Endodermal cell (in vitro differentiated cells): ENCODE measurements around the gene SLC40A1. TPM values are rescaled to one million over a fixed set of nuclear protein-coding genes. Genes with fewer than 3 reads are reported as not detected.

Experiments
- DNase-seq: peaks from one replicate; pipeline ENCODE4 v3.0.0-alpha.2; 2017
- H3K27ac ChIP-seq: 2 replicates; pipeline ENCODE4 v1.5.1; 2013; ENCODE audit warnings: mild to moderate bottlenecking, low read depth, low read length, moderate library complexity
- H3K27me3 ChIP-seq: 2 replicates; pipeline ENCODE4 v1.6.1; 2013; ENCODE audit warnings: mild to moderate bottlenecking, low read length, moderate library complexity; ENCODE audit not compliant: insufficient read depth, control insufficient read depth, poor library complexity, severe bottlenecking
- H3K36me3 ChIP-seq: 2 replicates; pipeline ENCODE4 v1.7.0; 2013; ENCODE audit warnings: mild to moderate bottlenecking, low read length, moderate library complexity; ENCODE audit not compliant: control insufficient read depth, insufficient read depth
- H3K4me1 ChIP-seq: one replicate; pipeline ENCODE4 v1.7.0; 2013; ENCODE audit warnings: low read length; ENCODE audit not compliant: control insufficient read depth, insufficient read depth
- H3K4me3 ChIP-seq: 2 replicates; pipeline ENCODE4 v1.5.1; 2013; ENCODE audit warnings: mild to moderate bottlenecking, low read length, moderate library complexity
- H3K9ac ChIP-seq: 2 replicates; pipeline ENCODE4 v1.6.1; 2013; ENCODE audit warnings: mild to moderate bottlenecking, low read length, moderate library complexity; ENCODE audit not compliant: poor library complexity, severe bottlenecking; ENCODE audit errors: extremely low read depth
- H3K9me3 ChIP-seq: 2 replicates; pipeline ENCODE4 v1.6.1; 2013; ENCODE audit warnings: mild to moderate bottlenecking, low read length, moderate library complexity; ENCODE audit not compliant: control insufficient read depth
- H3K27ac Mint-ChIP-seq: 2 replicates; pipeline ENCODE4 v1.8.0; 2020; ENCODE audit warnings: mixed read lengths
- H3K27me3 Mint-ChIP-seq: 2 replicates; pipeline ENCODE4 v1.8.0; 2021; ENCODE audit warnings: mild to moderate bottlenecking, mixed read lengths; ENCODE audit not compliant: insufficient read depth
- H3K36me3 Mint-ChIP-seq: 2 replicates; pipeline ENCODE4 v1.8.0; 2020; ENCODE audit warnings: low read depth, mixed read lengths
- H3K4me1 Mint-ChIP-seq: 2 replicates; pipeline ENCODE4 v1.8.0; 2020; ENCODE audit warnings: mixed read lengths
- H3K4me3 Mint-ChIP-seq: 2 replicates; pipeline ENCODE4 v1.8.0; 2020; ENCODE audit warnings: mild to moderate bottlenecking, moderate library complexity, mixed read lengths
- H3K9me3 Mint-ChIP-seq: 2 replicates; pipeline ENCODE4 v1.8.0; 2020; ENCODE audit warnings: mild to moderate bottlenecking, mixed read lengths
- CTCF ChIP-seq: fragments of 200-600 bp; sonication (generic); conservative IDR thresholded peaks from 2 replicates; pipeline ENCODE4 v1.5.0; 2021; ENCODE audit warnings: antibody characterized with exemption, mild to moderate bottlenecking
- WGBS, 2 experiments: methylation state at CpG; one replicate each; pipeline versions ENCODE4 v1.1.5 to v1.1.7; 2013; ENCODE audit warnings: missing lambda C conversion rate in 2 of 2, mixed read lengths in 1 of 2; ENCODE audit not compliant: insufficient coverage in 1 of 2, insufficient read length in 1 of 2; 5-methylcytosine and 5-hydroxymethylcytosine counted together
- total RNA-seq, 2 donors: library from RNA; stranded (reverse); fragmentation: NEBNext Ultra II Directional in 1 of 2; extraction: Animal tissue kit (Norgen Biotek cat#: 25700) in 1 of 2; gene quantifications; 2 replicates in 1 of 2; 3 replicates in 1 of 2; pipeline ENCODE4 v1.2.1, GENCODE V29; 2021

SLC40A1 gene
- total RNA-seq, 2 donors from 2014 or later, result 74.1 to 96.8 TPM

GRCh38 chr2:189624648-189625355 lies 44.2 kb upstream of the SLC40A1 start:
- H3K9ac ChIP-seq, result no peak overlapping the region
- peak; percentile 35 for TF ChIP-seq CTCF
- H3K27me3 ChIP-seq, result no peaks in the 10 kb centered on the region
- Mint-ChIP-seq H3K27me3 (no peaks in the 10 kb centered on the region), H3K4me3 (no peak overlapping the region), H3K36me3 (no peaks in the 10 kb centered on the region), H3K4me1 (peaks cover 19% of the 10 kb centered on the region), H3K27ac (no peak overlapping the region), H3K9me3 (no peaks in the 10 kb centered on the region)
- peak; percentile 60 for DNase-seq
- no peaks in the 10 kb centered on the region for H3K9me3 ChIP-seq
- no peaks in the 10 kb centered on the region for H3K36me3 ChIP-seq
- WGBS, 2 experiments, result 80 to 100% methylated on average over 2 to 3 of the region's 3 CpGs
- no peak overlapping the region for H3K27ac ChIP-seq
- peaks cover 7% of the 10 kb centered on the region for H3K4me1 ChIP-seq
- H3K4me3 ChIP-seq, result no peak overlapping the region

- Mint-ChIP-seq H3K27ac (no peak overlapping the region), H3K4me3 (no peak overlapping the region), H3K36me3 (no peaks in the 10 kb centered on the region)
These were observed 42.5 kb upstream of the SLC40A1 start for GRCh38 chr2:189623049-189623448.

GRCh38 chr2:189621781-189622180 lies 41.2 kb upstream of the SLC40A1 start:
- H3K27ac ChIP-seq, result no peak overlapping the region
- Mint-ChIP-seq H3K4me1 (peaks cover 14% of the 10 kb centered on the region), H3K36me3 (no peaks in the 10 kb centered on the region), H3K27ac (no peak overlapping the region), H3K4me3 (no peak overlapping the region), H3K9me3 (no peaks in the 10 kb centered on the region), H3K27me3 (no peaks in the 10 kb centered on the region)
- H3K27me3 ChIP-seq, result no peaks in the 10 kb centered on the region
- H3K4me1 ChIP-seq, result peaks cover 4% of the 10 kb centered on the region
- H3K36me3 ChIP-seq, result no peaks in the 10 kb centered on the region
- no peak for DNase-seq
- H3K9ac ChIP-seq, result no peak overlapping the region
- H3K4me3 ChIP-seq, result no peak overlapping the region
- no peaks in the 10 kb centered on the region for H3K9me3 ChIP-seq
- TF ChIP-seq CTCF, result no peak

More at GRCh38 chr2:189623049-189623448, 42.5 kb upstream of the SLC40A1 start:
- H3K9me3 ChIP-seq, result no peaks in the 10 kb centered on the region
- no peaks in the 10 kb centered on the region for H3K9me3 Mint-ChIP-seq
- H3K9ac ChIP-seq, result no peak overlapping the region
- peaks cover 4% of the 10 kb centered on the region for H3K4me1 ChIP-seq
- H3K36me3 ChIP-seq, result no peaks in the 10 kb centered on the region
- no peak for DNase-seq
- no peak overlapping the region for H3K27ac ChIP-seq
- H3K27me3 ChIP-seq, result no peaks in the 10 kb centered on the region
- 94 to 100% methylated on average over 1 of the region's 1 CpG for WGBS, 2 experiments
- TF ChIP-seq CTCF, result no peak
- peaks cover 14% of the 10 kb centered on the region for H3K4me1 Mint-ChIP-seq
- H3K4me3 ChIP-seq, result no peak overlapping the region
- H3K27me3 Mint-ChIP-seq, result no peaks in the 10 kb centered on the region
